Measurements from ENCODE around the gene CDC16. TPM values are rescaled to one million over a fixed set of nuclear protein-coding genes. Genes with fewer than 3 reads are reported as not detected.

CDC16 gene
- total and polyA plus RNA-seq, 2 of the 13 experiments (the other 11 are each of a cell fraction or from before 2014, with no cell fraction given) = 24.2 to 60.9 TPM

DNA sequence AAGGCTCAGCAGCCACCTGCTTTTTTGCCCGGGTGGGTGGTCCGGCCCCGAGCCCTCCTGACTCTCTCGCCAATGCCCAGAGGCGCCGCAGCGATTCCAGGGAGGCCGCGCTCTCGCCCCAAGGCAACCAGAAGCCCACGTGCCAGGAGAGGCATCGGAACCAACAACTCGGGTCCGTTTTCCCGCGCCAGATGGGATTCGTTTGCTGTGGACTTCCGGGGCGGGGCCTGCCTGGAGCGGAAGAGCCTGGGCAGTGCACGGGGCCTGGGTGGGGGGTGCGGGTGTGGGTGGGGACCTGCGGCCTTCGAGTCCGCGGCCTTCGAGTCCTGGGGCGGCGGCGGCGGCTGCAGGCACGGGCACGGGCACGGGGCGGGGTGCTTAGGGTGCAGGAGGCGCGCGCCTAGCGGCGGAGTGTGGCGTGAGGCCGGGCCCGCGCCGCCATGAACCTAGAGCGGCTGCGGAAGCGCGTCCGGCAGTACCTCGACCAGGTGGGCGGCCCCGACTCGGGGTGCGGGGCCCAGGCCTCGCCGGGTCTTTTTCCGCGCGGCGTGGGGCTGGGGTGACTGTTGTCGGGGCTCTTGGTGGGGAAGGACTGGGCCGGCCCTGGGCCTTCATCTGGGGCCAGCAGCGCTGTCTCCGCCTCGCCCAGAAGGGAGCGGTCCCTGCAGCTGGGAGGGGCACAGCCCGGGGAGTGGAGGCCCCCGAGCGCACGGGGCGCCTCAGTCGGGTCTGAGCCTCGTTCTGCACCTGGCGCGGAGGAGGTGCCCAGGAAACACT, at the start of gene CDC16 (continued):
- TF ChIP-seq ZNF432 (CRISPR knock-in tag; IDR thresholded peaks at IDR 0.05; ENCODE audit: borderline replicate concordance) (no peak), KAT8 (CRISPR knock-in tag; IDR thresholded peaks at IDR 0.05) (peak; percentile 89), ZNF816 (CRISPR knock-in tag; IDR thresholded peaks at IDR 0.05; ENCODE audit: borderline replicate concordance) (no peak; the same call in 1 of the 2 replicates), MBD4 (IDR thresholded peaks at IDR 0.05; ENCODE audit: borderline replicate concordance, low read length) (no peak), GZF1 (CRISPR knock-in tag; IDR thresholded peaks at IDR 0.05) (no peak), ZNF468 (CRISPR knock-in tag; IDR thresholded peaks at IDR 0.05) (peak; percentile 65; the same call in 1 of the 2 replicates)
- TF ChIP-seq, protein P1, sequence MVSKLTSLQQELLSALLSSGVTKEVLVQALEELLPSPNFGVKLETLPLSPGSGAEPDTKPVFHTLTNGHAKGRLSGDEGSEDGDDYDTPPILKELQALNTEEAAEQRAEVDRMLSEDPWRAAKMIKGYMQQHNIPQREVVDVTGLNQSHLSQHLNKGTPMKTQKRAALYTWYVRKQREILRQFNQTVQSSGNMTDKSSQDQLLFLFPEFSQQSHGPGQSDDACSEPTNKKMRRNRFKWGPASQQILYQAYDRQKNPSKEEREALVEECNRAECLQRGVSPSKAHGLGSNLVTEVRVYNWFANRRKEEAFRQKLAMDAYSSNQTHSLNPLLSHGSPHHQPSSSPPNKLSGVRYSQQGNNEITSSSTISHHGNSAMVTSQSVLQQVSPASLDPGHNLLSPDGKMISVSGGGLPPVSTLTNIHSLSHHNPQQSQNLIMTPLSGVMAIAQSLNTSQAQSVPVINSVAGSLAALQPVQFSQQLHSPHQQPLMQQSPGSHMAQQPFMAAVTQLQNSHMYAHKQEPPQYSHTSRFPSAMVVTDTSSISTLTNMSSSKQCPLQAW (CRISPR knock-in tag; IDR thresholded peaks at IDR 0.05) = peak; percentile 62
- TF ChIP-seq, protein P2, sequence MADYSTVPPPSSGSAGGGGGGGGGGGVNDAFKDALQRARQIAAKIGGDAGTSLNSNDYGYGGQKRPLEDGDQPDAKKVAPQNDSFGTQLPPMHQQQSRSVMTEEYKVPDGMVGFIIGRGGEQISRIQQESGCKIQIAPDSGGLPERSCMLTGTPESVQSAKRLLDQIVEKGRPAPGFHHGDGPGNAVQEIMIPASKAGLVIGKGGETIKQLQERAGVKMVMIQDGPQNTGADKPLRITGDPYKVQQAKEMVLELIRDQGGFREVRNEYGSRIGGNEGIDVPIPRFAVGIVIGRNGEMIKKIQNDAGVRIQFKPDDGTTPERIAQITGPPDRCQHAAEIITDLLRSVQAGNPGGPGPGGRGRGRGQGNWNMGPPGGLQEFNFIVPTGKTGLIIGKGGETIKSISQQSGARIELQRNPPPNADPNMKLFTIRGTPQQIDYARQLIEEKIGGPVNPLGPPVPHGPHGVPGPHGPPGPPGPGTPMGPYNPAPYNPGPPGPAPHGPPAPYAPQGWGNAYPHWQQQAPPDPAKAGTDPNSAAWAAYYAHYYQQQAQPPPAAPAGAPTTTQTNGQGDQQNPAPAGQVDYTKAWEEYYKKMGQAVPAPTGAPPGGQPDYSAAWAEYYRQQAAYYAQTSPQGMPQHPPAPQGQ (CRISPR knock-in tag; IDR thresholded peaks at IDR 0.05; ENCODE audit: borderline replicate concordance) = no peak
- TF ChIP-seq, protein P3, sequence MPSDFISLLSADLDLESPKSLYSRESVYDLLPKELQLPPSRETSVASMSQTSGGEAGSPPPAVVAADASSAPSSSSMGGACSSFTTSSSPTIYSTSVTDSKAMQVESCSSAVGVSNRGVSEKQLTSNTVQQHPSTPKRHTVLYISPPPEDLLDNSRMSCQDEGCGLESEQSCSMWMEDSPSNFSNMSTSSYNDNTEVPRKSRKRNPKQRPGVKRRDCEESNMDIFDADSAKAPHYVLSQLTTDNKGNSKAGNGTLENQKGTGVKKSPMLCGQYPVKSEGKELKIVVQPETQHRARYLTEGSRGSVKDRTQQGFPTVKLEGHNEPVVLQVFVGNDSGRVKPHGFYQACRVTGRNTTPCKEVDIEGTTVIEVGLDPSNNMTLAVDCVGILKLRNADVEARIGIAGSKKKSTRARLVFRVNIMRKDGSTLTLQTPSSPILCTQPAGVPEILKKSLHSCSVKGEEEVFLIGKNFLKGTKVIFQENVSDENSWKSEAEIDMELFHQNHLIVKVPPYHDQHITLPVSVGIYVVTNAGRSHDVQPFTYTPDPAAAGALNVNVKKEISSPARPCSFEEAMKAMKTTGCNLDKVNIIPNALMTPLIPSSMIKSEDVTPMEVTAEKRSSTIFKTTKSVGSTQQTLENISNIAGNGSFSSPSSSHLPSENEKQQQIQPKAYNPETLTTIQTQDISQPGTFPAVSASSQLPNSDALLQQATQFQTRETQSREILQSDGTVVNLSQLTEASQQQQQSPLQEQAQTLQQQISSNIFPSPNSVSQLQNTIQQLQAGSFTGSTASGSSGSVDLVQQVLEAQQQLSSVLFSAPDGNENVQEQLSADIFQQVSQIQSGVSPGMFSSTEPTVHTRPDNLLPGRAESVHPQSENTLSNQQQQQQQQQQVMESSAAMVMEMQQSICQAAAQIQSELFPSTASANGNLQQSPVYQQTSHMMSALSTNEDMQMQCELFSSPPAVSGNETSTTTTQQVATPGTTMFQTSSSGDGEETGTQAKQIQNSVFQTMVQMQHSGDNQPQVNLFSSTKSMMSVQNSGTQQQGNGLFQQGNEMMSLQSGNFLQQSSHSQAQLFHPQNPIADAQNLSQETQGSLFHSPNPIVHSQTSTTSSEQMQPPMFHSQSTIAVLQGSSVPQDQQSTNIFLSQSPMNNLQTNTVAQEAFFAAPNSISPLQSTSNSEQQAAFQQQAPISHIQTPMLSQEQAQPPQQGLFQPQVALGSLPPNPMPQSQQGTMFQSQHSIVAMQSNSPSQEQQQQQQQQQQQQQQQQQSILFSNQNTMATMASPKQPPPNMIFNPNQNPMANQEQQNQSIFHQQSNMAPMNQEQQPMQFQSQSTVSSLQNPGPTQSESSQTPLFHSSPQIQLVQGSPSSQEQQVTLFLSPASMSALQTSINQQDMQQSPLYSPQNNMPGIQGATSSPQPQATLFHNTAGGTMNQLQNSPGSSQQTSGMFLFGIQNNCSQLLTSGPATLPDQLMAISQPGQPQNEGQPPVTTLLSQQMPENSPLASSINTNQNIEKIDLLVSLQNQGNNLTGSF (CRISPR knock-in tag; IDR thresholded peaks at IDR 0.05) = peak; percentile 90; the same call in 1 of the 2 replicates
- TF ChIP-seq, protein P4, sequence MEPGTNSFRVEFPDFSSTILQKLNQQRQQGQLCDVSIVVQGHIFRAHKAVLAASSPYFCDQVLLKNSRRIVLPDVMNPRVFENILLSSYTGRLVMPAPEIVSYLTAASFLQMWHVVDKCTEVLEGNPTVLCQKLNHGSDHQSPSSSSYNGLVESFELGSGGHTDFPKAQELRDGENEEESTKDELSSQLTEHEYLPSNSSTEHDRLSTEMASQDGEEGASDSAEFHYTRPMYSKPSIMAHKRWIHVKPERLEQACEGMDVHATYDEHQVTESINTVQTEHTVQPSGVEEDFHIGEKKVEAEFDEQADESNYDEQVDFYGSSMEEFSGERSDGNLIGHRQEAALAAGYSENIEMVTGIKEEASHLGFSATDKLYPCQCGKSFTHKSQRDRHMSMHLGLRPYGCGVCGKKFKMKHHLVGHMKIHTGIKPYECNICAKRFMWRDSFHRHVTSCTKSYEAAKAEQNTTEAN (CRISPR knock-in tag; conservative IDR thresholded peaks at IDR 0.05) = 0 out of 2 replicates have a peak, but pooled peaks have one; percentile 28
- TF ChIP-seq, protein P5, sequence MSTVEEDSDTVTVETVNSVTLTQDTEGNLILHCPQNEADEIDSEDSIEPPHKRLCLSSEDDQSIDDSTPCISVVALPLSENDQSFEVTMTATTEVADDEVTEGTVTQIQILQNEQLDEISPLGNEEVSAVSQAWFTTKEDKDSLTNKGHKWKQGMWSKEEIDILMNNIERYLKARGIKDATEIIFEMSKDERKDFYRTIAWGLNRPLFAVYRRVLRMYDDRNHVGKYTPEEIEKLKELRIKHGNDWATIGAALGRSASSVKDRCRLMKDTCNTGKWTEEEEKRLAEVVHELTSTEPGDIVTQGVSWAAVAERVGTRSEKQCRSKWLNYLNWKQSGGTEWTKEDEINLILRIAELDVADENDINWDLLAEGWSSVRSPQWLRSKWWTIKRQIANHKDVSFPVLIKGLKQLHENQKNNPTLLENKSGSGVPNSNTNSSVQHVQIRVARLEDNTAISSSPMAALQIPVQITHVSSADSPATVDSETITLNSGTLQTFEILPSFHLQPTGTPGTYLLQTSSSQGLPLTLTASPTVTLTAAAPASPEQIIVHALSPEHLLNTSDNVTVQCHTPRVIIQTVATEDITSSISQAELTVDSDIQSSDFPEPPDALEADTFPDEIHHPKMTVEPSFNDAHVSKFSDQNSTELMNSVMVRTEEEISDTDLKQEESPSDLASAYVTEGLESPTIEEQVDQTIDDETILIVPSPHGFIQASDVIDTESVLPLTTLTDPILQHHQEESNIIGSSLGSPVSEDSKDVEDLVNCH (CRISPR knock-in tag; IDR thresholded peaks at IDR 0.05) = peak; percentile 29; the same call in 1 of the 2 replicates
- TF ChIP-seq, protein P6, sequence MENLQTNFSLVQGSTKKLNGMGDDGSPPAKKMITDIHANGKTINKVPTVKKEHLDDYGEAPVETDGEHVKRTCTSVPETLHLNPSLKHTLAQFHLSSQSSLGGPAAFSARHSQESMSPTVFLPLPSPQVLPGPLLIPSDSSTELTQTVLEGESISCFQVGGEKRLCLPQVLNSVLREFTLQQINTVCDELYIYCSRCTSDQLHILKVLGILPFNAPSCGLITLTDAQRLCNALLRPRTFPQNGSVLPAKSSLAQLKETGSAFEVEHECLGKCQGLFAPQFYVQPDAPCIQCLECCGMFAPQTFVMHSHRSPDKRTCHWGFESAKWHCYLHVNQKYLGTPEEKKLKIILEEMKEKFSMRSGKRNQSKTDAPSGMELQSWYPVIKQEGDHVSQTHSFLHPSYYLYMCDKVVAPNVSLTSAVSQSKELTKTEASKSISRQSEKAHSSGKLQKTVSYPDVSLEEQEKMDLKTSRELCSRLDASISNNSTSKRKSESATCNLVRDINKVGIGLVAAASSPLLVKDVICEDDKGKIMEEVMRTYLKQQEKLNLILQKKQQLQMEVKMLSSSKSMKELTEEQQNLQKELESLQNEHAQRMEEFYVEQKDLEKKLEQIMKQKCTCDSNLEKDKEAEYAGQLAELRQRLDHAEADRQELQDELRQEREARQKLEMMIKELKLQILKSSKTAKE (CRISPR knock-in tag; IDR thresholded peaks at IDR 0.05; ENCODE audit: borderline replicate concordance) = peak; percentile 17; the same call in 1 of the 2 replicates
